Prostate gland (tissue), 2 donors: ENCODE measurements around the gene ADD1. TPM values are rescaled to one million over a fixed set of nuclear protein-coding genes. Genes with fewer than 3 reads are reported as not detected.
"Not testable (repeated sequence)": the region's sequence is repeated elsewhere in the genome, so short reads cannot be mapped to it uniquely, and the experiment has no call there.

Source experiments
- DNase-seq: peaks from one replicate; pipeline ENCODE4 v3.0.0-alpha.2; 2019; ENCODE audit warnings: low spot score
- H3K27ac ChIP-seq, 2 donors: fragments of 200-600 bp; sonication (generic); 2 replicates each; pipeline ENCODE4 v1.5.1; 2017 to 2019
- H3K27me3 ChIP-seq: fragments of 200-600 bp; sonication (generic); replicated peaks from 2 replicates; pipeline ENCODE4 v1.5.1; 2019; ENCODE audit not compliant: insufficient read depth
- H3K36me3 ChIP-seq, 2 donors: fragments of 200-600 bp; sonication (generic); 1 replicate in 1 of 2; 2 replicates in 1 of 2; pipeline versions ENCODE4 v1.5.1 to v1.8.1; 2017 to 2019
- H3K4me1 ChIP-seq: fragments of 200-600 bp; sonication (generic); replicated peaks from 2 replicates; pipeline ENCODE4 v1.5.1; 2019
- H3K4me3 ChIP-seq, 2 donors: fragments of 200-600 bp; sonication (generic); 2 replicates each; pipeline ENCODE4 v1.5.1; 2017 to 2019
- H3K9me3 ChIP-seq: fragments of 200-600 bp; sonication (generic); 2 replicates; pipeline ENCODE4 v1.5.1; 2017
- POLR2A ChIP-seq: fragments of 450-650 bp; IDR thresholded peaks from one replicate; pipeline ENCODE4 v1.6.1; 2016; ENCODE audit warnings: antibody characterized with exemption, mild to moderate bottlenecking
- POLR2AphosphoS5 ChIP-seq: sonication (generic); formaldehyde crosslinking; IDR thresholded peaks from one replicate; pipeline ENCODE4 v1.6.1; 2017; ENCODE audit warnings: antibody characterized with exemption
- WGBS: methylation state at CpG from one replicate; pipeline ENCODE4 v1.1.5; 2018; 5-methylcytosine and 5-hydroxymethylcytosine counted together
- intact Hi-C: fragments of 100-400 bp; cut with DNase I; formaldehyde crosslinking; loops from one replicate; pipeline ENCODE4 v1.14.2; 2022
- total RNA-seq, 2 donors: library from RNA; depleted of rRNA; stranded (reverse); fragments of >200 nt; gene quantifications; one replicate each; pipeline ENCODE4 v1.1.0, GENCODE V29; 2016
- TF ChIP-seq, protein P1 (sequence below), 4 experiments: fragments of 200-600 bp in 2 of 4; fragments of 450-650 bp in 2 of 4; sonication (generic) in 2 of 4; IDR thresholded peaks; 1 replicate in 3 of 4; 2 replicates in 1 of 4; pipeline ENCODE4 v1.5.1; 2016 to 2019; ENCODE audit warnings: antibody characterized with exemption in 4 of 4, mild to moderate bottlenecking in 2 of 4, moderate library complexity in 2 of 4

Gene ADD1
- total RNA-seq, 2 donors from 2014 or later, result 164 to 321 TPM

DNA sequence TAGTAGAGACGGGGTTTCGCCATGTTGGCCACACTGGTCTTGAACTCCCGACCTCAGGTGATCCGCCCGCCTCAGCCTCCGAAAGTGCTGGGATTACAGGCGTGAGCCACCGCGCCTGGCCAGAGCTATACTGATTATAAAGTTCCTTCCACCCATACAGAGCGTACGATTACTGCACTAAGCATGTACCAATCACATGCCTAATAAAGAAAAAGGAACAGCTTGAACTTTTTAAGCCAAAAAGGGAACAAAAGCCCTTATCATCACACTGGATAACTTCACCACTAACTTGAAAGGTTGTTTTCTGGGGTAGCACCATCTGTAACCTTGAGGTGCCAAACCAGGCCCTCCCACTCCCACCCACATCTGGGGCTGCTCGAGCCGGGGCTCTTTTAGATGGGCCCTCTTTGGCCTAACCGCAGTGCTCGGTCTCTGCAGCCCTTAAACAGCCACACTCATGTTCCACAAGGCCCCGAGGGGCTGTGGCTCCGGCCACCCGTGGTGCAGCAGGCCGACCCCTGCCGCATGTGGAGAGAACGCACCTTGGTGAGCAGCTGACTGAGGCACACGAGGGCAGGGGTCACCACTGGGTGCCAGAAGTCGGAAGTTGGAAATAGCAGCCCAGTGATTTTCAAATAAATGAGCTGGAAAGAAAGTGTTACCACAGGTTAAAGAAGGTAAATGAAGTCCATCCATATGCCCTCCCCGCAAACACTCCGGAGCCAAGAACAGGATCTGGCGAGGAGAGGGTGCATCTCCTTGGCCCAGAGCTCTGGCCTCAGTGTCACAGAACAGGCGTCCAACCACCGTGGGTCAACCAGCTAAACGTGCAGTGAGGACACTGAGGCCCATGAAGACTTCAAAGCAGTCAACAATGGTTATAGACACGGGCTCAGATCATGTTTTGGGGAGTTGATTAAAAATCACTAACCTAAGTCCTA is 101.2 kb downstream of the ADD1 start:
- Histone ChIP-seq H3K27me3 (no peaks in the 10 kb centered on the region), H3K27ac (no peak overlapping the region), H3K36me3 (peaks cover 14 to 38% of the 10 kb centered on the region in 2 donors), H3K9me3 (no peaks in the 10 kb centered on the region), H3K4me3 (no peak overlapping the region), H3K4me1 (no peaks in the 10 kb centered on the region)
- TF ChIP-seq POLR2AphosphoS5 (no peak), POLR2A (no peak)
- TF ChIP-seq, protein P1, sequence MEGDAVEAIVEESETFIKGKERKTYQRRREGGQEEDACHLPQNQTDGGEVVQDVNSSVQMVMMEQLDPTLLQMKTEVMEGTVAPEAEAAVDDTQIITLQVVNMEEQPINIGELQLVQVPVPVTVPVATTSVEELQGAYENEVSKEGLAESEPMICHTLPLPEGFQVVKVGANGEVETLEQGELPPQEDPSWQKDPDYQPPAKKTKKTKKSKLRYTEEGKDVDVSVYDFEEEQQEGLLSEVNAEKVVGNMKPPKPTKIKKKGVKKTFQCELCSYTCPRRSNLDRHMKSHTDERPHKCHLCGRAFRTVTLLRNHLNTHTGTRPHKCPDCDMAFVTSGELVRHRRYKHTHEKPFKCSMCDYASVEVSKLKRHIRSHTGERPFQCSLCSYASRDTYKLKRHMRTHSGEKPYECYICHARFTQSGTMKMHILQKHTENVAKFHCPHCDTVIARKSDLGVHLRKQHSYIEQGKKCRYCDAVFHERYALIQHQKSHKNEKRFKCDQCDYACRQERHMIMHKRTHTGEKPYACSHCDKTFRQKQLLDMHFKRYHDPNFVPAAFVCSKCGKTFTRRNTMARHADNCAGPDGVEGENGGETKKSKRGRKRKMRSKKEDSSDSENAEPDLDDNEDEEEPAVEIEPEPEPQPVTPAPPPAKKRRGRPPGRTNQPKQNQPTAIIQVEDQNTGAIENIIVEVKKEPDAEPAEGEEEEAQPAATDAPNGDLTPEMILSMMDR (IDR thresholded peaks at IDR 0.05), result no peak
- intact Hi-C loops, result no loop called here
- no peak for DNase-seq
- WGBS, result 84% methylated on average over 30 of the region's 30 CpGs

DNA sequence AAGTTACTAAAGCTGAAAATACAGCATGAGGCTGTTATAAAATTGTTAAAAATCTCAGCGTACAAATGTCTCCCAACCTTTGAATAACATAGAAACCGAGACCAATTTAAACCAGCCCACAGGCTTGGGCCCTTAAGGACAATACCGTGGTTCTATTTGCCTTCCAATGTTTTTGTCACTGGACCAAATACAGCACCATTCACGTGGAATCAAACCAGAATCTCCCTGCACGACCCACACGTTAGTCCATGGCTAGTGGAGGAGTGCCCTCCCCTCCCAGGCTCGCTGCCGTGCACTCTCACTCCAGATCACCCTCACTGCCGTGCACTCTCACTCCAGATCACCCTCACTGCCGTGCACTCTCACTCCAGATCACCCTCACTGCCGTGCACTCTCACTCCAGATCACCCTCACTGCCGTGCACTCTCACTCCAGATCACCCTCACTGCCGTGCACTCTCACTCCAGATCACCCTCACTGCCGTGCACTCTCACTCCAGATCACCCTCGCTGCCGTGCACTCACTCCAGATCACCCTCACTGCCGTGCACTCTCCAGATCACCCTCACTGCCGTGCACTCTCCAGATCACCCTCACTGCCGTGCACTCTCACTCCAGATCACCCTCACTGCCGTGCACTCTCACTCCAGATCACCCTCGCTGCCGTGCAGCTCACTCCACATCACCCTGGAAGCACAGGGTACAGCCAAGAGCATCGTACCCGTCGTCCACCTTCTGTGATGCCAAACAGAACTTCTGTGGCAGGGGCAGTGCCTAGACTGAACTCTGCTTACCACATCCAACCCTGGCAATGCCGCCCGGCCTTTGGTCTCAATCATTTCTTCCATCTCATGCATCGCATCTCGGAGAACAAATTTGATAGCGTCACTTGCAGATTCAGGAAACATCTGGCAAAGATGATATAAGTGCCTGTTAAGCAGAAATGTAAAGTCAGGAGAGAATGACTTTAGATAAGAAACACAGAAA is 102.3 kb downstream of the ADD1 start:
- H3K27me3 ChIP-seq, H3K9me3 ChIP-seq, H3K4me1 ChIP-seq, intact Hi-C loops, DNase-seq, H3K4me3 ChIP-seq, H3K27ac ChIP-seq: not testable (repeated sequence)
- WGBS, result 90% methylated on average over 28 of the region's 30 CpGs
- H3K36me3 ChIP-seq, result peaks cover 17 to 42% of the 10 kb centered on the region in 2 donors

DNA sequence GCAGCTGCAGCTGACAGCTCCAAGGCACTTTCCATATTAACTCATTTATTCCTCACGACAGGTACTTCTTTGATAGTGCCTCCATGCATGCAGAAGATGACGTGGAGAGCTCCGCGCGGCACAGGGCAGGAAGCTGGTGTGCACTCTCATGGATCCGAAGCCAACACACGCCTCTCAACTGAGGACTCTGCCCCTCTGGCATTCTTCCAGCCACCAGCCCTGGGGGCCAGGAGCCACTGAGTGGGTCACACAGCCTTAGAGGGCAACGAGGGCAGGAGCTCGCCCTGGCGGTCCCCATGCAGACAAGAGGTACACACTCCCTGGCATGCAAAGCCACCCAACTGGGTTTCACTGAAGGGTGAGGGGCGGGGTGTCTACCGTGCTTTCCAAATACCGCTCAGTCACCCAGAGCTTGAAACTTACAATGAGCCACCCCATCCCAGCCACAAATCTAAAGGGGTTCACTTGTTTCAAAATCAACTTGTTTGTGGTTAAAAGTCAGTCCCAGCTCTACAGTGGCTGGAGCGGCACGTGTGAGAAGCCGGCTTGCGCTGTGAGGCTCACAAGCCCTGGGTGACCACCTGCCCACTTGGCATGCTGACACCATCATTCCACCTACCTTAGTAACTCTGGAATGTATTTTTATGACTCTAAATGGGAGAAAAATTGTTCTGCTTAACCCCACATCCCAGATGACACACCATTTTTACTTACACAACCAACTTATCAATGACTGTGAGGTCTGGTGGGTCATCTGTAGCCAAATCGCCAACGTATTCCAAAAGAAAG is 103.4 kb downstream of the ADD1 start:
- Histone ChIP-seq H3K36me3 (peaks cover 23 to 38% of the 10 kb centered on the region in 2 donors), H3K9me3 (no peaks in the 10 kb centered on the region), H3K4me3 (no peak overlapping the region), H3K27me3 (no peaks in the 10 kb centered on the region), H3K4me1 (no peaks in the 10 kb centered on the region), H3K27ac (no peak overlapping the region)
- TF ChIP-seq POLR2AphosphoS5, result no peak
- TF ChIP-seq, protein P1 (IDR thresholded peaks at IDR 0.05), result no peak
- intact Hi-C loops, result no loop called here
- 90% methylated on average over 19 of the region's 19 CpGs for WGBS
- no peak for DNase-seq

DNA sequence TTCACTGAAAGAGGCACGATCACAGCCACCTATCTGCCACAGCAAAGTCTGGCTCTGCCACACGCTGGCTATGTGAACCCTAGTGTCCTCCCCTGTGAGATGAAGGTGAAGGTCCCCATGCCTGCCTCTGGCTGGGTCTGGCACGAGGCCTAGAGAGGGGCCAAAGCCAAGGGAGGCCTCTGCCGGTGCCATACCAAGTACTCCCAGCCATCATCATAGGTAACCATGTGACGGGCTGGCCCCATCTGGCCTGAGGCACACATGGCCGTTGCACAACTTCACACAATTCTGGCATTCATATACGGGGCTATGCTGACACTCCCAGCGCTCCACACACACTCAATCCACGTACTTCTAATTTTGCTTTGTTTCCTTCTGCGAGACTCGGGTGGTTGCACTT is 104.3 kb downstream of the ADD1 start:
- intact Hi-C loops, result no loop called here
- Histone ChIP-seq H3K27ac (no peak overlapping the region), H3K4me3 (no peak overlapping the region), H3K4me1 (no peaks in the 10 kb centered on the region), H3K9me3 (no peaks in the 10 kb centered on the region), H3K36me3 (peaks cover 25 to 31% of the 10 kb centered on the region in 2 donors), H3K27me3 (no peaks in the 10 kb centered on the region)
- TF ChIP-seq, protein P1 (IDR thresholded peaks at IDR 0.05), result no peak
- no peak for TF ChIP-seq POLR2AphosphoS5
- TF ChIP-seq POLR2A, result no peak
- WGBS, result 80% methylated on average over 11 of the region's 11 CpGs
- DNase-seq, result no peak
